Fibroblast of villous mesenchyme (primary cell): ENCODE measurements around the gene LPCAT2. TPM values are rescaled to one million over a fixed set of nuclear protein-coding genes. Genes with fewer than 3 reads are reported as not detected.

Experiments
- DNase-seq: peaks from one replicate; pipeline ENCODE4 v3.0.0-alpha.2; 2010; ENCODE audit warnings: low read depth
- H3K4me3 ChIP-seq: 2 replicates; pipeline ENCODE4 v1.5.1; 2011; ENCODE audit warnings: low read depth, mild to moderate bottlenecking, low read length
- CTCF ChIP-seq: IDR thresholded peaks from 2 replicates; pipeline ENCODE4 v1.5.1; 2012; ENCODE audit warnings: low read depth, mild to moderate bottlenecking, low read length; ENCODE audit not compliant: insufficient read depth
- total RNA-seq: library from RNA; depleted of rRNA; stranded (reverse); fragments of >200 nt; gene quantifications from 2 replicates; pipeline ENCODE4 v1.2.3, GENCODE V29; 2012

LPCAT2 gene
- total RNA-seq, 1 donor: 54.8 TPM

GRCh38 chr16:55502801-55503366 is 6.0 kb upstream of the LPCAT2 start:
- peak; percentile 99 for DNase-seq
- peak; percentile 25 for TF ChIP-seq CTCF
- H3K4me3 ChIP-seq: no peak overlapping the region

- TF ChIP-seq CTCF: no peak
- peak; percentile 71 for DNase-seq
- H3K4me3 ChIP-seq: no peak overlapping the region
Measured at GRCh38 chr16:55503726-55504550, 4.9 kb upstream of the LPCAT2 start.

GRCh38 chr16:55505333-55506015 is 3.4 kb upstream of the LPCAT2 start:
- DNase-seq: no peak
- no peak overlapping the region for H3K4me3 ChIP-seq
- TF ChIP-seq CTCF: no peak

GRCh38 chr16:55506083-55506482 is 2.8 kb upstream of the LPCAT2 start:
- TF ChIP-seq CTCF: no peak
- H3K4me3 ChIP-seq: no peak overlapping the region
- DNase-seq: no peak

GRCh38 chr16:55506708-55507107 is 2.2 kb upstream of the LPCAT2 start:
- DNase-seq: no peak
- H3K4me3 ChIP-seq: no peak overlapping the region
- TF ChIP-seq CTCF: no peak

GRCh38 chr16:55508271-55508921 is 476 bp upstream of the LPCAT2 start:
- peak overlapping the region; percentile 80 for H3K4me3 ChIP-seq
- DNase-seq: no peak
- TF ChIP-seq CTCF: no peak
